WTC11 (cell line): Measurements from ENCODE around the gene SPATA24. TPM values are rescaled to one million over a fixed set of nuclear protein-coding genes. Genes with fewer than 3 reads are reported as not detected.
A peak's percentile ranks its signal among the peaks of the same experiment; 100 is the strongest.
"Not testable (repeated sequence)": the region's sequence is repeated elsewhere in the genome, so short reads cannot be mapped to it uniquely, and the experiment has no call there.

ENCODE experiments used
- ATAC-seq: fragments of 200-7000 bp; cut with Tn5 transposase; 2 replicates; pipeline ENCODE4 v1.10.0; 2021; ENCODE audit warnings: mild to moderate bottlenecking, moderate library complexity
- CTCF ChIA-PET: fragments of 300-600 bp; sonication (Branson Sonifier 250); formaldehyde crosslinking; loops from one replicate; lab custom pipeline; 2021; ENCODE audit warnings: antibody characterized with exemption; lab: Charles Lee
- POLR2A ChIA-PET: fragments of 350-600 bp; sonication (Branson Sonifier 250); formaldehyde crosslinking; loops from one replicate; lab custom pipeline; 2021; ENCODE audit warnings: antibody characterized with exemption; lab: Charles Lee
- DNase-seq: peaks from one replicate; pipeline ENCODE4 v3.0.0; 2021; ENCODE audit warnings: low spot score
- H3K27ac Mint-ChIP-seq: 2 replicates; pipeline ENCODE4 v1.8.0; 2021; ENCODE audit warnings: mixed read lengths
- H3K27me3 Mint-ChIP-seq: 2 replicates; pipeline ENCODE4 v1.8.0; 2021; ENCODE audit warnings: low read depth, mild to moderate bottlenecking, moderate library complexity, mixed read lengths
- H3K36me3 Mint-ChIP-seq: 2 replicates; pipeline ENCODE4 v1.8.0; 2021; ENCODE audit warnings: mixed read lengths
- H3K4me1 Mint-ChIP-seq: 2 replicates; pipeline ENCODE4 v1.8.0; 2022; ENCODE audit warnings: mixed read lengths
- H3K4me3 Mint-ChIP-seq: 2 replicates; pipeline ENCODE4 v1.8.0; 2021; ENCODE audit warnings: mild to moderate bottlenecking, moderate library complexity, mixed read lengths
- H3K9me3 Mint-ChIP-seq: 2 replicates; pipeline ENCODE4 v1.8.0; 2021; ENCODE audit warnings: mixed read lengths
- EMX1 ChIP-seq: fragments of 250-450 bp; sonication (Bioruptor Pico); IDR thresholded peaks from 2 replicates; pipeline ENCODE4 v1.8.0; 2021; ENCODE audit warnings: mild to moderate bottlenecking
- IRF2 ChIP-seq: sonication (generic); formaldehyde crosslinking; IDR thresholded peaks from 2 replicates; pipeline ENCODE4 v1.8.0; 2022; ENCODE audit warnings: low read depth, missing genetic modification reagents, borderline replicate concordance
- NFE2L1 ChIP-seq: sonication (generic); formaldehyde crosslinking; IDR thresholded peaks from 2 replicates; pipeline ENCODE4 v1.8.1; 2023; ENCODE audit warnings: missing genetic modification reagents
- NFYB ChIP-seq: sonication (generic); formaldehyde crosslinking; conservative IDR thresholded peaks from 2 replicates; pipeline ENCODE4 v1.8.0; 2022; ENCODE audit warnings: low read depth, missing genetic modification reagents
- OVOL2 ChIP-seq: fragments of 250-450 bp; sonication (Bioruptor Pico); IDR thresholded peaks from 2 replicates; pipeline ENCODE4 v1.9.0; 2021; ENCODE audit warnings: mild to moderate bottlenecking, borderline replicate concordance
- SMAD4 ChIP-seq: sonication (generic); formaldehyde crosslinking; IDR thresholded peaks from 2 replicates; pipeline ENCODE4 v1.8.0; 2022; ENCODE audit warnings: mild to moderate bottlenecking, missing genetic modification reagents
- SOX15 ChIP-seq: fragments of 250-450 bp; sonication (Bioruptor Pico); IDR thresholded peaks from 2 replicates; pipeline ENCODE4 v1.9.0; 2021; ENCODE audit warnings: mild to moderate bottlenecking
- SP1 ChIP-seq: sonication (generic); formaldehyde crosslinking; conservative IDR thresholded peaks from 2 replicates; pipeline ENCODE4 v1.8.1; 2022; ENCODE audit warnings: missing genetic modification reagents
- ZBTB21 ChIP-seq: sonication (generic); formaldehyde crosslinking; IDR thresholded peaks from 2 replicates; pipeline ENCODE4 v1.8.1; 2023; ENCODE audit warnings: mild to moderate bottlenecking, missing genetic modification reagents, borderline replicate concordance
- ZNF416 ChIP-seq: fragments of 250-450 bp; sonication (Bioruptor Pico); IDR thresholded peaks from 2 replicates; pipeline ENCODE4 v1.9.0; 2021; ENCODE audit warnings: mild to moderate bottlenecking, inconsistent platforms
- ZNF423 ChIP-seq: fragments of 250-450 bp; sonication (Bioruptor Pico); IDR thresholded peaks from 2 replicates; pipeline ENCODE4 v2.1.2; 2022; ENCODE audit warnings: mild to moderate bottlenecking, moderate library complexity
- total RNA-seq: library from RNA; stranded (reverse); gene quantifications from 3 replicates; pipeline ENCODE4 v1.2.3, GENCODE V29; 2021
- TF ChIP-seq, protein P1 (sequence below): sonication (generic); formaldehyde crosslinking; IDR thresholded peaks from 2 replicates; pipeline ENCODE4 v1.8.1; 2023; ENCODE audit warnings: mild to moderate bottlenecking, missing genetic modification reagents
- TF ChIP-seq, protein P2 (sequence below): sonication (generic); formaldehyde crosslinking; IDR thresholded peaks from 2 replicates; pipeline ENCODE4 v1.8.0; 2022; ENCODE audit warnings: missing genetic modification reagents
- TF ChIP-seq, protein P3 (sequence below): sonication (generic); formaldehyde crosslinking; IDR thresholded peaks from 2 replicates; pipeline ENCODE4 v1.8.0; 2023; ENCODE audit warnings: mild to moderate bottlenecking, missing genetic modification reagents
- TF ChIP-seq, protein P4 (sequence below): fragments of 250-450 bp; sonication (Bioruptor Pico); IDR thresholded peaks from 2 replicates; pipeline ENCODE4 v1.8.0; 2021; ENCODE audit warnings: mild to moderate bottlenecking
- TF ChIP-seq, protein P5 (sequence below): sonication (generic); formaldehyde crosslinking; IDR thresholded peaks from 2 replicates; pipeline ENCODE4 v1.8.1; 2022; ENCODE audit warnings: low read depth, missing genetic modification reagents, borderline replicate concordance
- TF ChIP-seq, protein P6 (sequence below): sonication (generic); formaldehyde crosslinking; IDR thresholded peaks from 2 replicates; pipeline ENCODE4 v1.8.1; 2023; ENCODE audit warnings: mild to moderate bottlenecking, missing genetic modification reagents, moderate library complexity
- TF ChIP-seq, protein P7 (sequence below): fragments of 200-600 bp; IDR thresholded peaks from 2 replicates; pipeline ENCODE4 v1.8.0; 2022; ENCODE audit warnings: antibody characterized with exemption

The SPATA24 gene
- total RNA-seq, 1 experiment from 2014 or later: 13.2 TPM

DNA sequence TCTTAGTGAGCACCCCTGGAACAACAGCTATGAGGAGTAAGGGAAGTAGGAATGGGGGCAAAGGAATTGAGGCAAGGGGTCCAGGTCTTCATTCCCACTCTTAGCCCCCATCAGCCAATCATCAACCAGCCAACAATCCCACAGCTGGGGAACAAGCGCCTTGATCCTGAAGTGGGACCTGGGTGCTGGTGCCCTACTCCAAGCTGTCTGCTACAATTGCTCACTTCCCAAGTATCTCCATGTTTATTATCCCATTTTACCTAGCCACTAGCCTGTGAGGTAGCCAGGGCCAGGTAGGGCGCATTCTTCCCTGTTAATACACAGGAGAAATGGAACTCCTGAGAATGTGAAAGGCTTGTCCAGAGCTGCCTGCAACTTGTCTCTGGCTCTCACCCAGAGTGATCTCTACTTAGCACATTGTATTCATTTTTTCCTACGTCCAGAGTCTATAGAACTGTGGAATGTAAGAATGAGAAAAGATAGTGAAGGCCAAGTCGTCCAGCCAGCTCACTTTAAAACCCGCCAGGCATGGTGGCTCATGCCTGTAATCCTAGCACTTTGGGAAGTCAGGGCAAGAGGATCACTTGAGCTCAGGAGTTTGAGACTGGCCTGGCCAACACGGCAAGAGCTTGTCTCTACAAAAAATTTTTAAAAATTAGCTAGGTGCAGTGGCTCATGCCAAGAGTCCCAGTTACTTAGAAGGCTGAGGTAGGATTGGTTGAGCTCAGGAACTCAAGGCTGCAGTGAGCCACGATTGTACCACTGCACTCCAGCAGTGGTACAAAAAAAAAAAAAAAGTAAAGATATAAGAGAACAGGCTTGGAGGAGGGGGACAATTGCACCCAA lies 41.7 kb upstream of the SPATA24 start (continued):
- TF ChIP-seq, protein P1, sequence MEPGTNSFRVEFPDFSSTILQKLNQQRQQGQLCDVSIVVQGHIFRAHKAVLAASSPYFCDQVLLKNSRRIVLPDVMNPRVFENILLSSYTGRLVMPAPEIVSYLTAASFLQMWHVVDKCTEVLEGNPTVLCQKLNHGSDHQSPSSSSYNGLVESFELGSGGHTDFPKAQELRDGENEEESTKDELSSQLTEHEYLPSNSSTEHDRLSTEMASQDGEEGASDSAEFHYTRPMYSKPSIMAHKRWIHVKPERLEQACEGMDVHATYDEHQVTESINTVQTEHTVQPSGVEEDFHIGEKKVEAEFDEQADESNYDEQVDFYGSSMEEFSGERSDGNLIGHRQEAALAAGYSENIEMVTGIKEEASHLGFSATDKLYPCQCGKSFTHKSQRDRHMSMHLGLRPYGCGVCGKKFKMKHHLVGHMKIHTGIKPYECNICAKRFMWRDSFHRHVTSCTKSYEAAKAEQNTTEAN (CRISPR knock-in tag): no peak
- TF ChIP-seq NFE2L1 (CRISPR knock-in tag): no peak

DNA sequence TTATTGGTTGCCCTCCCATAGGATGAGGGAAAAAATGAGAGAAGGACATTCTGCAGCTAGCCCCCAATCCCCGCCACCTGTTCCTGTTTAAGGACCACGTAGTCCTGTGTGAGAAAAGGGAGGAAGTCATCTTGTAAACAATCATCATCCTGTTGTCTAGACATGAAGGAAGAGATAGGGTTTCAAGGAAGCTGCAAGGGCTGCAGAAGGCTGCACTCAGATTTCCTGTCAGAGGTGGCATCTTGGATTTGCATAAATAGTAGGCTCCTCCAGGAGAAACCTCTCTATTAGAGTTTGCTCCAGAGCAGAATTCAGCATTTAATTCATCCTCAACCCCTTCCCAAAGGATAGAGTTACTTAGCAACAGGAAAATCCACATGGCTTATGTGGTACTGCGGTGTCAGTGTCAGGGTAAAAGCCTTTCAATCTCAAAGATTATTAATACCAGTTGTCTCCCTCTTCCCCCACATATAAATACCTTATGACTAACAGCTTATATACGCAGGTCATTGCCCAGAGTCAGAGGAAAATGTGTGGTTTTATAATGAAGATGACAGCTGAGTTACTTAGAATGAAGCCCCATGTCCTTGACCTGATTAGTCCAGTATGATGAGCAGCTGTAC lies 40.1 kb upstream of the SPATA24 start:
- H3K9me3 Mint-ChIP-seq: no peaks in the 10 kb centered on the region
- no peak overlapping the region for H3K4me3 Mint-ChIP-seq
- TF ChIP-seq EMX1 (CRISPR knock-in tag) (no peak), SOX15 (CRISPR knock-in tag) (no peak), ZBTB21 (CRISPR knock-in tag) (no peak), OVOL2 (CRISPR knock-in tag) (no peak), SP1 (CRISPR knock-in tag) (no peak), SMAD4 (CRISPR knock-in tag) (no peak), NFYB (no peak), IRF2 (CRISPR knock-in tag) (no peak), ZNF416 (no peak), ZNF423 (CRISPR knock-in tag) (no peak)
- TF ChIP-seq, protein P2, sequence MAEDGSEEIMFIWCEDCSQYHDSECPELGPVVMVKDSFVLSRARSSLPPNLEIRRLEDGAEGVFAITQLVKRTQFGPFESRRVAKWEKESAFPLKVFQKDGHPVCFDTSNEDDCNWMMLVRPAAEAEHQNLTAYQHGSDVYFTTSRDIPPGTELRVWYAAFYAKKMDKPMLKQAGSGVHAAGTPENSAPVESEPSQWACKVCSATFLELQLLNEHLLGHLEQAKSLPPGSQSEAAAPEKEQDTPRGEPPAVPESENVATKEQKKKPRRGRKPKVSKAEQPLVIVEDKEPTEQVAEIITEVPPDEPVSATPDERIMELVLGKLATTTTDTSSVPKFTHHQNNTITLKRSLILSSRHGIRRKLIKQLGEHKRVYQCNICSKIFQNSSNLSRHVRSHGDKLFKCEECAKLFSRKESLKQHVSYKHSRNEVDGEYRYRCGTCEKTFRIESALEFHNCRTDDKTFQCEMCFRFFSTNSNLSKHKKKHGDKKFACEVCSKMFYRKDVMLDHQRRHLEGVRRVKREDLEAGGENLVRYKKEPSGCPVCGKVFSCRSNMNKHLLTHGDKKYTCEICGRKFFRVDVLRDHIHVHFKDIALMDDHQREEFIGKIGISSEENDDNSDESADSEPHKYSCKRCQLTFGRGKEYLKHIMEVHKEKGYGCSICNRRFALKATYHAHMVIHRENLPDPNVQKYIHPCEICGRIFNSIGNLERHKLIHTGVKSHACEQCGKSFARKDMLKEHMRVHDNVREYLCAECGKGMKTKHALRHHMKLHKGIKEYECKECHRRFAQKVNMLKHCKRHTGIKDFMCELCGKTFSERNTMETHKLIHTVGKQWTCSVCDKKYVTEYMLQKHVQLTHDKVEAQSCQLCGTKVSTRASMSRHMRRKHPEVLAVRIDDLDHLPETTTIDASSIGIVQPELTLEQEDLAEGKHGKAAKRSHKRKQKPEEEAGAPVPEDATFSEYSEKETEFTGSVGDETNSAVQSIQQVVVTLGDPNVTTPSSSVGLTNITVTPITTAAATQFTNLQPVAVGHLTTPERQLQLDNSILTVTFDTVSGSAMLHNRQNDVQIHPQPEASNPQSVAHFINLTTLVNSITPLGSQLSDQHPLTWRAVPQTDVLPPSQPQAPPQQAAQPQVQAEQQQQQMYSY (CRISPR knock-in tag): no peak
- TF ChIP-seq, protein P3, sequence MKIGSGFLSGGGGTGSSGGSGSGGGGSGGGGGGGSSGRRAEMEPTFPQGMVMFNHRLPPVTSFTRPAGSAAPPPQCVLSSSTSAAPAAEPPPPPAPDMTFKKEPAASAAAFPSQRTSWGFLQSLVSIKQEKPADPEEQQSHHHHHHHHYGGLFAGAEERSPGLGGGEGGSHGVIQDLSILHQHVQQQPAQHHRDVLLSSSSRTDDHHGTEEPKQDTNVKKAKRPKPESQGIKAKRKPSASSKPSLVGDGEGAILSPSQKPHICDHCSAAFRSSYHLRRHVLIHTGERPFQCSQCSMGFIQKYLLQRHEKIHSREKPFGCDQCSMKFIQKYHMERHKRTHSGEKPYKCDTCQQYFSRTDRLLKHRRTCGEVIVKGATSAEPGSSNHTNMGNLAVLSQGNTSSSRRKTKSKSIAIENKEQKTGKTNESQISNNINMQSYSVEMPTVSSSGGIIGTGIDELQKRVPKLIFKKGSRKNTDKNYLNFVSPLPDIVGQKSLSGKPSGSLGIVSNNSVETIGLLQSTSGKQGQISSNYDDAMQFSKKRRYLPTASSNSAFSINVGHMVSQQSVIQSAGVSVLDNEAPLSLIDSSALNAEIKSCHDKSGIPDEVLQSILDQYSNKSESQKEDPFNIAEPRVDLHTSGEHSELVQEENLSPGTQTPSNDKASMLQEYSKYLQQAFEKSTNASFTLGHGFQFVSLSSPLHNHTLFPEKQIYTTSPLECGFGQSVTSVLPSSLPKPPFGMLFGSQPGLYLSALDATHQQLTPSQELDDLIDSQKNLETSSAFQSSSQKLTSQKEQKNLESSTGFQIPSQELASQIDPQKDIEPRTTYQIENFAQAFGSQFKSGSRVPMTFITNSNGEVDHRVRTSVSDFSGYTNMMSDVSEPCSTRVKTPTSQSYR: no peak
- TF ChIP-seq, protein P4, sequence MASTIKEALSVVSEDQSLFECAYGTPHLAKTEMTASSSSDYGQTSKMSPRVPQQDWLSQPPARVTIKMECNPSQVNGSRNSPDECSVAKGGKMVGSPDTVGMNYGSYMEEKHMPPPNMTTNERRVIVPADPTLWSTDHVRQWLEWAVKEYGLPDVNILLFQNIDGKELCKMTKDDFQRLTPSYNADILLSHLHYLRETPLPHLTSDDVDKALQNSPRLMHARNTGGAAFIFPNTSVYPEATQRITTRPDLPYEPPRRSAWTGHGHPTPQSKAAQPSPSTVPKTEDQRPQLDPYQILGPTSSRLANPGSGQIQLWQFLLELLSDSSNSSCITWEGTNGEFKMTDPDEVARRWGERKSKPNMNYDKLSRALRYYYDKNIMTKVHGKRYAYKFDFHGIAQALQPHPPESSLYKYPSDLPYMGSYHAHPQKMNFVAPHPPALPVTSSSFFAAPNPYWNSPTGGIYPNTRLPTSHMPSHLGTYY (CRISPR knock-in tag): no peak
- TF ChIP-seq, protein P5, sequence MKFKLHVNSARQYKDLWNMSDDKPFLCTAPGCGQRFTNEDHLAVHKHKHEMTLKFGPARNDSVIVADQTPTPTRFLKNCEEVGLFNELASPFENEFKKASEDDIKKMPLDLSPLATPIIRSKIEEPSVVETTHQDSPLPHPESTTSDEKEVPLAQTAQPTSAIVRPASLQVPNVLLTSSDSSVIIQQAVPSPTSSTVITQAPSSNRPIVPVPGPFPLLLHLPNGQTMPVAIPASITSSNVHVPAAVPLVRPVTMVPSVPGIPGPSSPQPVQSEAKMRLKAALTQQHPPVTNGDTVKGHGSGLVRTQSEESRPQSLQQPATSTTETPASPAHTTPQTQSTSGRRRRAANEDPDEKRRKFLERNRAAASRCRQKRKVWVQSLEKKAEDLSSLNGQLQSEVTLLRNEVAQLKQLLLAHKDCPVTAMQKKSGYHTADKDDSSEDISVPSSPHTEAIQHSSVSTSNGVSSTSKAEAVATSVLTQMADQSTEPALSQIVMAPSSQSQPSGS (CRISPR knock-in tag): no peak
- TF ChIP-seq, protein P6, sequence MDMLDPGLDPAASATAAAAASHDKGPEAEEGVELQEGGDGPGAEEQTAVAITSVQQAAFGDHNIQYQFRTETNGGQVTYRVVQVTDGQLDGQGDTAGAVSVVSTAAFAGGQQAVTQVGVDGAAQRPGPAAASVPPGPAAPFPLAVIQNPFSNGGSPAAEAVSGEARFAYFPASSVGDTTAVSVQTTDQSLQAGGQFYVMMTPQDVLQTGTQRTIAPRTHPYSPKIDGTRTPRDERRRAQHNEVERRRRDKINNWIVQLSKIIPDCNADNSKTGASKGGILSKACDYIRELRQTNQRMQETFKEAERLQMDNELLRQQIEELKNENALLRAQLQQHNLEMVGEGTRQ: no peak
- TF ChIP-seq, protein P7, sequence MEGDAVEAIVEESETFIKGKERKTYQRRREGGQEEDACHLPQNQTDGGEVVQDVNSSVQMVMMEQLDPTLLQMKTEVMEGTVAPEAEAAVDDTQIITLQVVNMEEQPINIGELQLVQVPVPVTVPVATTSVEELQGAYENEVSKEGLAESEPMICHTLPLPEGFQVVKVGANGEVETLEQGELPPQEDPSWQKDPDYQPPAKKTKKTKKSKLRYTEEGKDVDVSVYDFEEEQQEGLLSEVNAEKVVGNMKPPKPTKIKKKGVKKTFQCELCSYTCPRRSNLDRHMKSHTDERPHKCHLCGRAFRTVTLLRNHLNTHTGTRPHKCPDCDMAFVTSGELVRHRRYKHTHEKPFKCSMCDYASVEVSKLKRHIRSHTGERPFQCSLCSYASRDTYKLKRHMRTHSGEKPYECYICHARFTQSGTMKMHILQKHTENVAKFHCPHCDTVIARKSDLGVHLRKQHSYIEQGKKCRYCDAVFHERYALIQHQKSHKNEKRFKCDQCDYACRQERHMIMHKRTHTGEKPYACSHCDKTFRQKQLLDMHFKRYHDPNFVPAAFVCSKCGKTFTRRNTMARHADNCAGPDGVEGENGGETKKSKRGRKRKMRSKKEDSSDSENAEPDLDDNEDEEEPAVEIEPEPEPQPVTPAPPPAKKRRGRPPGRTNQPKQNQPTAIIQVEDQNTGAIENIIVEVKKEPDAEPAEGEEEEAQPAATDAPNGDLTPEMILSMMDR: no peak
- TF ChIP-seq, all 79 proteins: peak for 0
- peaks cover 4% of the 10 kb centered on the region; the same call in 1 of the 2 replicates for H3K27me3 Mint-ChIP-seq
- DNase-seq: no peak
- no peak for ATAC-seq
- H3K4me1 Mint-ChIP-seq: peaks cover 18% of the 10 kb centered on the region
- peak overlapping the region; percentile 64; the same call in 1 of the 2 replicates for H3K27ac Mint-ChIP-seq
- ChIA-PET CTCF (no interaction called here), POLR2A (no interaction called here)
- H3K36me3 Mint-ChIP-seq: no peaks in the 10 kb centered on the region

DNA sequence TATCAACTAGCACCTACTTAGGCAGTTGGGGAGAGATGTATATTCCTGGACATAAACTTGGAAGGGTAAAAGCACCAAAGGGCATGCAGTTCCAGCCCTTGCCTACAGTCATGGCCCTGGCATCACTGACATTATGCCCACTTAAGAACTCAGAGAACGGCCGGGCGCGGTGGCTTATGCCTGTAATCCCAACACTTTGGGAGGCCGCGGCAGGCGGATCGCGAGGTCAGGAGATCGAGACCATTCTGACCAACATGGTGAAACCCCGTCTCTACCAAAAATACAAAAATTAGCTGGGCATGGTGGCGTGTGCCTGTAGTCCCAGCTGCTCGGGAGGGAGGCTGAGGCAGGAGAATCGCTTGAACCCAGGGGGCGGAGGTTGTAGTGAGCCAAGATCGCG lies 36.5 kb upstream of the SPATA24 start:
- CTCF ChIA-PET: interaction anchor here (1.4 to 2.3 kb wide), 3 partner anchors 38 to 134 kb away, joined by 6 read pairs; no protein-coding TSS in a partner anchor
- H3K4me3 Mint-ChIP-seq: not testable (repeated sequence)

More for the DNA sequence above, 36.5 kb upstream of the SPATA24 start:
- not testable (repeated sequence) for H3K9me3 Mint-ChIP-seq, H3K27me3 Mint-ChIP-seq, ATAC-seq, H3K36me3 Mint-ChIP-seq, DNase-seq, H3K27ac Mint-ChIP-seq
- peaks cover 31% of the 10 kb centered on the region for H3K4me1 Mint-ChIP-seq
- POLR2A ChIA-PET: interaction anchor here (1.4 kb wide), 1 partner anchor 120 kb away, joined by 4 read pairs; no protein-coding TSS in a partner anchor
